Heart left ventricle (tissue), 13 donors: ENCODE results near the gene WFDC1.

Source experiments
- POLR2A ChIP-seq, 2 donors: fragments of 450-650 bp; IDR thresholded peaks; one replicate each; pipeline ENCODE4 v1.6.1; 2017; ENCODE audit warnings: antibody characterized with exemption in 2 of 2, mild to moderate bottlenecking in 2 of 2, moderate library complexity in 2 of 2
- TF ChIP-seq, protein P1 (sequence below), 12 donors: fragments of 200-600 bp; sonication (generic) in 4 of 12; IDR thresholded peaks; one replicate each; pipeline versions ENCODE4 v1.5.0 to v1.8.0; 2018 to 2022; ENCODE audit warnings: antibody characterized with exemption in 12 of 12, mild to moderate bottlenecking in 5 of 12
- donor health status: ischemic (EF 13 %, LVEDD 7.1; RV severe dilation, severe dysfunction).
- donor health status: DM: no; HTN: yes; CAD: no.
- donor health status: DM: no; HTN: no; CAD: no.
- donor health status: ischemic (EF 25% LVEDD 6.9; RV normal size, moderate dysfunction).
- donor health status: ischemic (EF 25% LVEDD 5.7; RV mildly dilated, moderate dysfunction).
- donor health status: ischemic (EF 35%, LVEDD 5.7; RV mildly dilated, moderate dysfunction).
- donor health status: nonischemic (EF 11% LVEDD 7.7; RV severe dilation, severe dysfunction).
- donor health status: DM: yes; HTN: yes; CAD: no.
- donor health status: PGD.
- donor health status: ischemic (EF 29% LVEDD 5.4; RV normal size, mild dysfunction).
- donor health status: nonischemic (EF 23%, LVEDD 6.1; RV moderate dilation, normal function).

DNA sequence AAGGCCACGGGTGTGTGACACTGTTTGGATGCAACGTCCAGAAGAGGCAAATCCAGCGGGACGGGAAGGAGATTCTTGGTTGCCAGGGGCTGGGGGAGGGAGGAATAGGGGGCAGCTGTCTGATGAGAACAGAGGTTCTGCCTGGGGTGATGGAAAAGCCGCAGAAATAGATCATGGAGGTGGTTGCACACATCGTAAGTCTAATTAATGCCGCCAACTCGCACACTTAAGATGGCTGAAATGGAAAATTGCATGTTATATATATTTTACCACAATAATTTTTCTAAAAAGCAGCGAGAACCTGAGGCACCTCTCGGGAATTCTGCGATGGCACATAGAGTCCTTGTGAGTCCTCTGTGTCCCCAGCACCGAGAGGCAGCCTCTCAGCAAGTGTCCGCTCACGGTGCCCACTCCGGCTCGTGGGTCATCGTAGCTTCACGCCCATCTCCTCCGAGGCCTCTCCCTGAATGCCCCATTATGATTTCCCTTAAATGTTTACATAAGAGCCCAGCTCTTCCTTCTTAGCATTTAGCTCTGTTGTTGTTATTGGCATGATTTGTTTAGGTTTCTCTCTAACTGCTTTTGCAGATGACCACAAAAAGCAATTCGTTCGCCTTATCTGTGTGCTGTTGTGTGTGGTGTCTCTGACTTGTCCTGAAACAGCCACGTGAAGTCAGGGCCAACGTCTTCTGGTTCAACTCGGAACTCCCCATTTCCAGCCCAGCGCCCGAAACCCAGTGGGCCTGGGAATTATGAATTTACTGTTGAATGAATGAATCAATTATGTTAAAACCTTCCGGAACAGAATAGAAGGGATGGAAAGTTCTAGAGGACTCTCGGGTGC is 7.7 kb downstream of the WFDC1 start:
- TF ChIP-seq, protein P1, sequence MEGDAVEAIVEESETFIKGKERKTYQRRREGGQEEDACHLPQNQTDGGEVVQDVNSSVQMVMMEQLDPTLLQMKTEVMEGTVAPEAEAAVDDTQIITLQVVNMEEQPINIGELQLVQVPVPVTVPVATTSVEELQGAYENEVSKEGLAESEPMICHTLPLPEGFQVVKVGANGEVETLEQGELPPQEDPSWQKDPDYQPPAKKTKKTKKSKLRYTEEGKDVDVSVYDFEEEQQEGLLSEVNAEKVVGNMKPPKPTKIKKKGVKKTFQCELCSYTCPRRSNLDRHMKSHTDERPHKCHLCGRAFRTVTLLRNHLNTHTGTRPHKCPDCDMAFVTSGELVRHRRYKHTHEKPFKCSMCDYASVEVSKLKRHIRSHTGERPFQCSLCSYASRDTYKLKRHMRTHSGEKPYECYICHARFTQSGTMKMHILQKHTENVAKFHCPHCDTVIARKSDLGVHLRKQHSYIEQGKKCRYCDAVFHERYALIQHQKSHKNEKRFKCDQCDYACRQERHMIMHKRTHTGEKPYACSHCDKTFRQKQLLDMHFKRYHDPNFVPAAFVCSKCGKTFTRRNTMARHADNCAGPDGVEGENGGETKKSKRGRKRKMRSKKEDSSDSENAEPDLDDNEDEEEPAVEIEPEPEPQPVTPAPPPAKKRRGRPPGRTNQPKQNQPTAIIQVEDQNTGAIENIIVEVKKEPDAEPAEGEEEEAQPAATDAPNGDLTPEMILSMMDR (IDR thresholded peaks at IDR 0.05): no peak
- no peak for TF ChIP-seq POLR2A (IDR thresholded peaks at IDR 0.05)
